ENCODE measurements around the gene EMX2.

Gene EMX2

DNA sequence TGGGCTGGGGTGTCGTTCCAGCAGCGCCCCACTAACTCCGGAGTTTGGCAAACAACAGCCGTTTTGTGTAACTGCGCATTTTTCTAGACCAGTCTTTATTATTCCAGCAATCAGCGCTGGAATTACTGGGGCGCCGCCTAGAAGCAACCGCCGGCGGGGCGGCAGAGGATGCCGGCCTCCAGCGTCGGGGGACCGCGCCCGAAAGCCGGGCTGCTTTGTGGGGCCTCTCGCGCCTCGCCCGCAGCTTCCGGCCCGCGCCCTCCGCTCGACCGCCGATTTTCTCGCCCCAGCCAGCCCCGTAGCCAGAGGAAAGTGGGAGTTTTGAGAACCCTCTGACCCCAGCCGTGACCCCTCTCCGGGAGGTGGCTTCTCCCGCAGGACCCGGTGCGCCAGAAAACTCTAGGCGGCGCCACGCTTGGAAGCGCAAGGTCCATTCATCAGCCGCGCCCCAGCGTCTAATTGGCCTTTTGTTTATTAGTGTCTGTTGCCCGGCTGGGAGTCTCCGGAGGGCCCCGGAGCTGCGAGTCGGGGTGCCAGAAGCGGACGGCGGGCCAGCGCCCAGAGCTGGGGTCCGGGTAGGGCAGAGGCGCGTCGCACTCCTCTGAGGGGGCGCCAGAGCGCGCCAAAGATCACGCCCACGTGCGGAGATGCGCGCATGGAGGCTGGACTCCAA lies 10.7 kb downstream of the EMX2 start:
- Histone ChIP-seq H3K9me2 (ENCODE audit: low read depth, low read length) (no peaks in the 10 kb centered on the region), H3F3A (ENCODE audit: insufficient read depth, low read length) (no peaks in the 10 kb centered on the region), H3K4me3 (ENCODE audit: low read depth, low read length, poor library complexity, severe bottlenecking) (no peak overlapping the region), H3K27me3 (ENCODE audit: insufficient read depth, low read length) (no peaks in the 10 kb centered on the region; the same call in 1 of the 2 replicates), H2AFZ (ENCODE audit: low read length) (no peak overlapping the region), H3K9me3 (ENCODE audit: low read length) (no peaks in the 10 kb centered on the region), H3K9ac (ENCODE audit: low read length) (no peak overlapping the region), H3K36me3 (ENCODE audit: insufficient read depth, low read length) (no peaks in the 10 kb centered on the region), H3K27ac (ENCODE audit: low read depth, low read length, poor library complexity, severe bottlenecking) (no peak overlapping the region), H3K4me1 (ENCODE audit: insufficient read depth, low read length, severe bottlenecking) (no peaks in the 10 kb centered on the region), H4K20me1 (ENCODE audit: insufficient read depth, low read length) (no peaks in the 10 kb centered on the region), H3K4me2 (ENCODE audit: low read length) (no peak overlapping the region), H3K79me2 (ENCODE audit: insufficient read depth, low read length) (no peaks in the 10 kb centered on the region)
- TF ChIP-seq, protein P1, sequence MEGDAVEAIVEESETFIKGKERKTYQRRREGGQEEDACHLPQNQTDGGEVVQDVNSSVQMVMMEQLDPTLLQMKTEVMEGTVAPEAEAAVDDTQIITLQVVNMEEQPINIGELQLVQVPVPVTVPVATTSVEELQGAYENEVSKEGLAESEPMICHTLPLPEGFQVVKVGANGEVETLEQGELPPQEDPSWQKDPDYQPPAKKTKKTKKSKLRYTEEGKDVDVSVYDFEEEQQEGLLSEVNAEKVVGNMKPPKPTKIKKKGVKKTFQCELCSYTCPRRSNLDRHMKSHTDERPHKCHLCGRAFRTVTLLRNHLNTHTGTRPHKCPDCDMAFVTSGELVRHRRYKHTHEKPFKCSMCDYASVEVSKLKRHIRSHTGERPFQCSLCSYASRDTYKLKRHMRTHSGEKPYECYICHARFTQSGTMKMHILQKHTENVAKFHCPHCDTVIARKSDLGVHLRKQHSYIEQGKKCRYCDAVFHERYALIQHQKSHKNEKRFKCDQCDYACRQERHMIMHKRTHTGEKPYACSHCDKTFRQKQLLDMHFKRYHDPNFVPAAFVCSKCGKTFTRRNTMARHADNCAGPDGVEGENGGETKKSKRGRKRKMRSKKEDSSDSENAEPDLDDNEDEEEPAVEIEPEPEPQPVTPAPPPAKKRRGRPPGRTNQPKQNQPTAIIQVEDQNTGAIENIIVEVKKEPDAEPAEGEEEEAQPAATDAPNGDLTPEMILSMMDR (IDR thresholded peaks at IDR 0.05; ENCODE audit: low read length) = no peak
- TF ChIP-seq EZH2 (IDR thresholded peaks at IDR 0.05; ENCODE audit: borderline replicate concordance, low read length) = no peak

DNA sequence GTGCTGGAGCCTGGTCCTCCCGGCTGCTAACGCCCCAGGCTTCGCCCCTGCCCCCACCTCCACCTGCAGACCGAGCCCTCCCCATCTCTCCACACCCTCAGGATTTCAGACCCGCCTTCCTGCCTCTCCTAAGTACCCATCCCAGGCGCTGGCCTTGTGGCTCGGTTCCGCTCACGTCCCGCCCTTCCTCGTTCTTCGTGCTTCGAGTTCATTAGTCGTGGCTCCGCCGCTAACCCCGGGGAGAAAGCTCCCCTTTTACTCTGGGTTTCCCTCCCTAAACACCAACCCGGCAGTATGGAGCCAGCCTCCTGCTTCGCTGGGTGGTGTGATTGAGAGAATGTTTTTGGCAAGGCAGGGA lies 11.2 kb downstream of the EMX2 start:
- no peaks in the 10 kb centered on the region for H4K20me1 ChIP-seq (ENCODE audit: insufficient read depth, low read length)
- H3K4me1 ChIP-seq (ENCODE audit: insufficient read depth, low read length, severe bottlenecking) = no peaks in the 10 kb centered on the region
- H3K36me3 ChIP-seq (ENCODE audit: insufficient read depth, low read length) = no peaks in the 10 kb centered on the region
- TF ChIP-seq, protein P1 (IDR thresholded peaks at IDR 0.05; ENCODE audit: low read length) = no peak
- no peak for TF ChIP-seq EZH2 (IDR thresholded peaks at IDR 0.05; ENCODE audit: borderline replicate concordance, low read length)
- H3K27ac ChIP-seq (ENCODE audit: low read depth, low read length, poor library complexity, severe bottlenecking) = no peak overlapping the region
- no peak overlapping the region for H3K4me2 ChIP-seq (ENCODE audit: low read length)
- H3K79me2 ChIP-seq (ENCODE audit: insufficient read depth, low read length) = no peaks in the 10 kb centered on the region
- H3K9me3 ChIP-seq (ENCODE audit: low read length) = no peaks in the 10 kb centered on the region
- H3F3A ChIP-seq (ENCODE audit: insufficient read depth, low read length) = no peaks in the 10 kb centered on the region
- H3K9ac ChIP-seq (ENCODE audit: low read length) = no peak overlapping the region
- no peak overlapping the region for H3K4me3 ChIP-seq (ENCODE audit: low read depth, low read length, poor library complexity, severe bottlenecking)
- H2AFZ ChIP-seq (ENCODE audit: low read length) = no peak overlapping the region
- no peaks in the 10 kb centered on the region; the same call in 1 of the 2 replicates for H3K27me3 ChIP-seq (ENCODE audit: insufficient read depth, low read length)
- H3K9me2 ChIP-seq (ENCODE audit: low read depth, low read length) = no peaks in the 10 kb centered on the region

DNA sequence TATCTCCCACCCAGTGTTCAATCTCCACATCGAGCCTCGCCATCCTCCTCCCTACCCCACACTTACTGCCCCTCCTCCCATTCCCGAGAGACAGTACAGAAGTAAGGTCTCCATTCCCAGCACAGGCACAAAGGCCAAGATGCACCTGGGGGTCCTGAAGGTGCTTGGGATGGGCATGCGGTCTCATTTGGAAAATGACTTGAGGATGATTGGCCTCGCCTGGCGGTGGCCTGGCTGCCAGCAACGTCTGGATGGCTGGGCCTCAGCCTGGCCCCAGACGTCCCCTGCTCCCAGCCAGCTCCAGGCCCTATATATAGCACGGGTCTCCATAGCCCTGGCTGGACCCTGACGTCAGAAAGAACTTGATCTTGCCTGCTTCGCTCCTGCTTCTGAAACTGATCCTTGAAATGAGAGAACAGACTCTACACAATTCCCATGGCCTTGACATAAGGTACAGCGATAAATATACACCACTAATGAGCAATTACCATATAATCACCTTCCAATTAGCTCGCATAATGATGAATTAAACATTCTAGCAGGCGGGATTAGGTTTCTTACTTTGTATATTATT lies 11.8 kb downstream of the EMX2 start:
- H3K4me3 ChIP-seq (ENCODE audit: low read depth, low read length, poor library complexity, severe bottlenecking) = no peak overlapping the region
- H4K20me1 ChIP-seq (ENCODE audit: insufficient read depth, low read length) = no peaks in the 10 kb centered on the region
- no peaks in the 10 kb centered on the region; the same call in 1 of the 2 replicates for H3K27me3 ChIP-seq (ENCODE audit: insufficient read depth, low read length)
- no peaks in the 10 kb centered on the region for H3K36me3 ChIP-seq (ENCODE audit: insufficient read depth, low read length)
- no peaks in the 10 kb centered on the region for H3F3A ChIP-seq (ENCODE audit: insufficient read depth, low read length)
- no peaks in the 10 kb centered on the region for H3K4me1 ChIP-seq (ENCODE audit: insufficient read depth, low read length, severe bottlenecking)
- no peaks in the 10 kb centered on the region for H3K79me2 ChIP-seq (ENCODE audit: insufficient read depth, low read length)
- TF ChIP-seq, protein P1 (IDR thresholded peaks at IDR 0.05; ENCODE audit: low read length) = no peak
- no peak for TF ChIP-seq EZH2 (IDR thresholded peaks at IDR 0.05; ENCODE audit: borderline replicate concordance, low read length)
- H3K9ac ChIP-seq (ENCODE audit: low read length) = no peak overlapping the region
- no peaks in the 10 kb centered on the region for H3K9me3 ChIP-seq (ENCODE audit: low read length)
- H3K9me2 ChIP-seq (ENCODE audit: low read depth, low read length) = no peaks in the 10 kb centered on the region
- H3K4me2 ChIP-seq (ENCODE audit: low read length) = no peak overlapping the region
- no peak overlapping the region for H3K27ac ChIP-seq (ENCODE audit: low read depth, low read length, poor library complexity, severe bottlenecking)
- H2AFZ ChIP-seq (ENCODE audit: low read length) = no peak overlapping the region

Data from OCI-LY1 (cell line).